Occipital lobe (tissue), 2 donors: Measurements from ENCODE around the gene TAGLN2. TPM values are rescaled to one million over a fixed set of nuclear protein-coding genes. Genes with fewer than 3 reads are reported as not detected.
"Not testable (repeated sequence)": the region's sequence is repeated elsewhere in the genome, so short reads cannot be mapped to it uniquely, and the experiment has no call there.

Experiments used
- DNase-seq: peaks from one replicate; lab custom pipeline; 2025; lab: John Stamatoyannopoulos, UW
- total RNA-seq: library from RNA; depleted of rRNA; stranded (reverse); fragments of >200 nt; gene quantifications from one replicate; pipeline ENCODE4 v1.2.3, GENCODE V29; 2014

TAGLN2 gene
- total RNA-seq, 1 donor from 2014 or later, result 28.1 TPM

GRCh38 chr1:159921700-159922504, 3.4 kb downstream of the TAGLN2 start:
- no peak for DNase-seq

- DNase-seq, result no peak
These were observed 4.1 kb downstream of the TAGLN2 start for GRCh38 chr1:159921251-159921650.

- DNase-seq, result no peak
These were observed 4.7 kb downstream of the TAGLN2 start for GRCh38 chr1:159920651-159921050.

GRCh38 chr1:159920202-159920601, 5.1 kb downstream of the TAGLN2 start:
- DNase-seq, result no peak

GRCh38 chr1:159919236-159919865, 6.0 kb downstream of the TAGLN2 start:
- no peak for DNase-seq

GRCh38 chr1:159918352-159919200, 6.7 kb downstream of the TAGLN2 start:
- DNase-seq, result no peak

GRCh38 chr1:159917533-159918351, 7.6 kb downstream of the TAGLN2 start:
- no peak for DNase-seq

- DNase-seq, result no peak
These were observed 8.9 kb downstream of the TAGLN2 start for GRCh38 chr1:159916242-159917051.

GRCh38 chr1:159915571-159916241, 9.6 kb downstream of the TAGLN2 start:
- DNase-seq, result no peak

- no peak for DNase-seq
These were observed 10.9 kb downstream of the TAGLN2 start for GRCh38 chr1:159914252-159915018.

GRCh38 chr1:159913451-159914192, 11.7 kb downstream of the TAGLN2 start:
- no peak for DNase-seq

- DNase-seq, result no peak
These were observed 13.8 kb downstream of the TAGLN2 start for GRCh38 chr1:159911326-159912070.

- DNase-seq, result no peak
These were observed 17.0 kb downstream of the TAGLN2 start for GRCh38 chr1:159908031-159908940.

- DNase-seq, result no peak
These were observed 18.3 kb downstream of the TAGLN2 start for GRCh38 chr1:159906960-159907359.

- DNase-seq, result not testable (repeated sequence)
These were observed 21.3 kb downstream of the TAGLN2 start for GRCh38 chr1:159904036-159904435.

GRCh38 chr1:159902541-159902940, 22.8 kb downstream of the TAGLN2 start:
- DNase-seq, result no peak
